K562 (cell line): ENCODE measurements around the gene APOL4. TPM values are rescaled to one million over a fixed set of nuclear protein-coding genes. Genes with fewer than 3 reads are reported as not detected.

ENCODE experiments used
- CREBBP ChIP-seq: IDR thresholded peaks from one replicate; pipeline ENCODE4 v1.6.1; 2012; ENCODE audit warnings: low read depth, mild to moderate bottlenecking, control low read depth, inconsistent platforms, low read length
- CTCFL ChIP-seq: IDR thresholded peaks from 2 replicates; pipeline ENCODE4 v1.6.1; 2011; ENCODE audit warnings: borderline replicate concordance, low read depth, mild to moderate bottlenecking, moderate library complexity, low read length; ENCODE audit not compliant: insufficient read depth, poor library complexity, severe bottlenecking
- EP400 ChIP-seq: fragments of 450-650 bp; IDR thresholded peaks from 2 replicates; pipeline ENCODE4 v1.6.1; 2017; ENCODE audit warnings: antibody characterized with exemption, mild to moderate bottlenecking, moderate library complexity
- ETS2 ChIP-seq: IDR thresholded peaks from 2 replicates; pipeline ENCODE4 v1.6.1; 2016; ENCODE audit warnings: borderline replicate concordance, missing genetic modification characterization, mild to moderate bottlenecking, moderate library complexity, missing compliant biosample characterization; ENCODE audit not compliant: poor library complexity, severe bottlenecking
- KDM4B ChIP-seq, 2 experiments: fragments of 450-650 bp in 1 of 2; sonication (generic) in 1 of 2; IDR thresholded peaks; 2 replicates each; pipeline ENCODE4 v1.6.1; 2016 to 2017; ENCODE audit warnings: borderline replicate concordance in 2 of 2, antibody characterized with exemption in 1 of 2, low read depth in 1 of 2, mild to moderate bottlenecking in 1 of 2
- MAZ ChIP-seq, 2 experiments: fragments of 450-650 bp in 1 of 2; sonication (generic) in 1 of 2; formaldehyde crosslinking; IDR thresholded peaks in 1 of 2; conservative IDR thresholded peaks in 1 of 2; 2 replicates each; pipeline versions ENCODE4 v1.4.0 to v1.5.0; 2020; ENCODE audit warnings: mild to moderate bottlenecking in 1 of 2, missing genetic modification reagents in 1 of 2
- MEF2A ChIP-seq: IDR thresholded peaks from 2 replicates; pipeline ENCODE4 v1.6.1; 2011; ENCODE audit warnings: low read depth, mild to moderate bottlenecking, low read length, moderate library complexity; ENCODE audit not compliant: control insufficient read depth
- RB1 ChIP-seq: fragments of 450-650 bp; IDR thresholded peaks from 2 replicates; pipeline ENCODE4 v1.6.1; 2017; ENCODE audit warnings: low read depth, mild to moderate bottlenecking
- REST ChIP-seq, 2 experiments: fragments of 450-650 bp; formaldehyde crosslinking in 1 of 2; IDR thresholded peaks; 2 replicates each; pipeline versions ENCODE4 v1.4.0 to v1.6.1; 2014 to 2020; ENCODE audit warnings: mild to moderate bottlenecking in 2 of 2, borderline replicate concordance in 1 of 2, low read depth in 1 of 2
- SMAD1 ChIP-seq: fragments of 150-350 bp; IDR thresholded peaks from 2 replicates; pipeline ENCODE4 v1.6.1; 2014; ENCODE audit warnings: low read length, low read depth; ENCODE audit not compliant: partially characterized antibody
- ZFP30 ChIP-seq: fragments of 250-450 bp; sonication (Bioruptor Pico); IDR thresholded peaks from 2 replicates; pipeline ENCODE4 v1.8.0; 2022; ENCODE audit warnings: moderate library complexity, mild to moderate bottlenecking, inconsistent platforms, borderline replicate concordance
- ZNF197 ChIP-seq: fragments of 200-800 bp; sonication (Bioruptor generic); IDR thresholded peaks from 2 replicates; pipeline ENCODE4 v1.6.1; 2016; ENCODE audit warnings: low read depth, missing genetic modification characterization, missing compliant biosample characterization
- ZNF239 ChIP-seq: fragments of 250-450 bp; sonication (Bioruptor Pico); IDR thresholded peaks from 2 replicates; pipeline ENCODE4 v1.4.0; 2020; ENCODE audit warnings: mild to moderate bottlenecking
- ZNF253 ChIP-seq: fragments of 250-450 bp; sonication (Bioruptor Pico); conservative IDR thresholded peaks from 2 replicates; pipeline ENCODE4 v1.6.1; 2021; ENCODE audit warnings: mild to moderate bottlenecking
- ZNF785 ChIP-seq: fragments of 250-450 bp; sonication (Bioruptor Pico); IDR thresholded peaks from 2 replicates; pipeline ENCODE4 v1.4.0; 2020; ENCODE audit warnings: mild to moderate bottlenecking
- polyA plus RNA-seq, 8 experiments: library from polyadenylated mRNA; depleted of rRNA in 4 of 8; stranded (reverse) in 5 of 8; unstranded in 3 of 8; fragments of >200 nt; fragmentation: Nextera tagmentation in 2 of 8; fragmentation: Illumina TruSeq in 1 of 8; extraction: Ambion mirVana in 2 of 8; extraction: Trizol in 1 of 8; gene quantifications; 2 replicates each; pipeline versions ENCODE4 v1.2.1 to v1.2.3, GENCODE V29; 2011 to 2014; ENCODE audit warnings: inconsistent platforms in 1 of 8, missing spikeins in 1 of 8
- total RNA-seq, 7 experiments: library from RNA; depleted of rRNA in 6 of 7; stranded (reverse); fragments of >200 nt in 6 of 7; fragmentation: Illumina TruSeq in 2 of 7; extraction: Trizol in 2 of 7; gene quantifications; 2 replicates each; pipeline versions ENCODE4 v1.2.1 to v1.2.3, GENCODE V29; 2011 to 2021; ENCODE audit warnings: low replicate concordance in 1 of 7

The APOL4 gene
- total and polyA plus RNA-seq, 9 of the 15 experiments (the other 6 are each of a cell fraction or from before 2014, with no cell fraction given) = 6.5 to 15.0 (median 9.8) TPM

- TF ChIP-seq REST (IDR thresholded peaks at IDR 0.05; ENCODE audit: borderline replicate concordance) (peak; percentile 82), REST (CRISPR knock-in tag; IDR thresholded peaks at IDR 0.05; ENCODE audit: low read depth) (no peak), CREBBP (no peak), KDM4B (IDR thresholded peaks at IDR 0.05; ENCODE audit: borderline replicate concordance in 2 of 2, low read depth in 1 of 2) (no peak), ZNF197 (CRISPR knock-in tag) (no peak), MAZ (CRISPR knock-in tag; conservative IDR thresholded peaks at IDR 0.05 in 1 of 2, IDR thresholded peaks at IDR 0.05 in 1 of 2) (no peak), CTCFL (peak; percentile 30), ETS2 (tag) (no peak), ZNF239 (CRISPR knock-in tag) (no peak), ZNF785 (no peak), EP400 (no peak), ZNF253 (CRISPR knock-in tag) (no peak), RB1 (peak; percentile 30; the same call in 1 of the 2 replicates), MEF2A (no peak), ZFP30 (no peak), SMAD1 (no peak)
Measured at GRCh38 chr22:36221799-36222751, 20.5 kb upstream of the APOL4 start (continued).
